Right renal pelvis (tissue), 4 donors: ENCODE measurements around the gene SON. TPM values are rescaled to one million over a fixed set of nuclear protein-coding genes. Genes with fewer than 3 reads are reported as not detected.
"Not testable (repeated sequence)": the region's sequence is repeated elsewhere in the genome, so short reads cannot be mapped to it uniquely, and the experiment has no call there.

Experiments used
- DNase-seq, 4 donors: peaks; one replicate each; pipeline ENCODE4 v3.0.0-alpha.2; 2013; ENCODE audit warnings: low read depth in 4 of 4, low spot score in 3 of 4, missing footprints in 1 of 4
- polyA plus RNA-seq, 4 donors: library from polyadenylated mRNA; unstranded; fragments of 120-200 nt; gene quantifications; one replicate each; pipeline ENCODE4 v1.2.1, GENCODE V29; 2013; ENCODE audit not compliant: insufficient read length in 4 of 4

SON gene
- polyA plus RNA-seq, 4 donors, result 287 to 370 (median 336) TPM

GRCh38 chr21:33569991-33570390 is 27.2 kb downstream of the SON start:
- DNase-seq, result no peak

GRCh38 chr21:33572350-33572749 is 29.5 kb downstream of the SON start:
- no peak for DNase-seq

GRCh38 chr21:33576741-33577141 is 33.9 kb downstream of the SON start:
- DNase-seq, result not testable (repeated sequence)

GRCh38 chr21:33578214-33578613 is 35.4 kb downstream of the SON start:
- no peak for DNase-seq

GRCh38 chr21:33578959-33579542 is 36.2 kb downstream of the SON start:
- no peak for DNase-seq

GRCh38 chr21:33584455-33584854 is 41.6 kb downstream of the SON start:
- no peak for DNase-seq

- DNase-seq, result no peak
These were observed 44.1 kb downstream of the SON start for GRCh38 chr21:33586927-33587326.

GRCh38 chr21:33587792-33588484 is 45.1 kb downstream of the SON start:
- DNase-seq, result peak in 2 of 4 donors; percentile 10 to 32

GRCh38 chr21:33588485-33589335 is 45.9 kb downstream of the SON start, which contains the start of gene DONSON:
DONSON (minus strand) TSS chr21:33588684; CDS start chr21:33588641, 43 bp downstream.
- peak; percentile 72 to 79 (median 74) for DNase-seq

- DNase-seq, result no peak
These were observed 55.2 kb downstream of the SON start for GRCh38 chr21:33598051-33598450.

- no peak for DNase-seq
These were observed 65.7 kb downstream of the SON start for GRCh38 chr21:33608559-33608958.

- no peak for DNase-seq
These were observed 68.3 kb downstream of the SON start for GRCh38 chr21:33611006-33611744.

- not testable (repeated sequence) for DNase-seq
These were observed 74.7 kb downstream of the SON start for GRCh38 chr21:33617565-33617964.

GRCh38 chr21:33618407-33618806 is 75.6 kb downstream of the SON start:
- DNase-seq, result no peak

GRCh38 chr21:33619726-33620125 is 76.9 kb downstream of the SON start:
- no peak for DNase-seq

- DNase-seq, result no peak
These were observed 79.4 kb downstream of the SON start for GRCh38 chr21:33622253-33622652.

GRCh38 chr21:33626151-33626550 is 83.3 kb downstream of the SON start:
- DNase-seq, result not testable (repeated sequence)
